ENCODE measurements around the gene ANKRD26.
"Not testable (repeated sequence)": the region's sequence is repeated elsewhere in the genome, so short reads cannot be mapped to it uniquely, and the experiment has no call there.

The ANKRD26 gene

DNA sequence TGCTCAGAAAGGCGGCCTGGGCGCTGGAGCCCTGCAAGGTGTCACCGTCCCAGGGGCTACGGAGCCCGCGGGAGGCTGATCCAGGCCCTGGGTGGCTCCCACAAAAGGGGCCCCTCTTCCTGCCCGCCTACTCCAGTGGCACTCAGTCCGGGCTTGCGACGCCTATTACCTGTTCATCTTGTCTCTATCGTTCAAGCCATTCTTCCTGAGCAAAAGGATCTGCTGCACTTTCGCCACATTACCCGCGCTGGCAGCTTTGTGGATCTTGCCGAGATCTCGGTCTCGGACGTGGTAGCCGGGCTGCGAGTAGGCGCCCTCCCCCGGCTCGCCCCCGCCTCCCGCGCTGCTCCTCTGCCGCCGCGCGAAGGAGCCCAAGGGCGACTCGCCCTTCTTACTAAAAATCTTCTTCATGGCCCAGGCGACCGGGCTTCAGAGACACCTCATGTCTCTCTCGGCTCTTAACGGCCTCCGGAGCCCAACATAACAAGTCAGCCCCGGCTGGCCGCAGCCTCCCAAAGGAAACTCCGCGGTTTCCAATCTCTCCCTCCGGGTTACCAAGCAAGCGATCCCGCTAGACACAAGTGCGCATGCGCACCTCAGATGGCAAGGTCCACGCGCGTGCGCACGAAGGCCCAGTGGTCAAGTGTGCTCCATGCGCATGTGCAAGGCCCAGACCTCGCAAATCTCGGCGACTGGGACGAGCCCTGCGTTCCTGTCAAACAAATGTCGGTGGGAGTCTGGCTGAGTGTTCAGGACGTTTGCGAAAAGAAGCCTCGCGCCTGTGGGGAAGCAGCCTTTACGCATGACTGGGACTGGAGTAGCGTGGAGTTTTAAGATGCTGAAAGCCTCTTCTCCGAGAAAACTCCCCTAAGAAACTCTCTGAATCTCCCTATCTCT lies at the start of gene ANKRD26:
TSS of gene ANKRD26 (minus strand) at position 579 of the 897 bp plus-strand sequence. CDS start at position 411, 168 bp downstream.
- DNase-seq, result peak; percentile 90

DNA sequence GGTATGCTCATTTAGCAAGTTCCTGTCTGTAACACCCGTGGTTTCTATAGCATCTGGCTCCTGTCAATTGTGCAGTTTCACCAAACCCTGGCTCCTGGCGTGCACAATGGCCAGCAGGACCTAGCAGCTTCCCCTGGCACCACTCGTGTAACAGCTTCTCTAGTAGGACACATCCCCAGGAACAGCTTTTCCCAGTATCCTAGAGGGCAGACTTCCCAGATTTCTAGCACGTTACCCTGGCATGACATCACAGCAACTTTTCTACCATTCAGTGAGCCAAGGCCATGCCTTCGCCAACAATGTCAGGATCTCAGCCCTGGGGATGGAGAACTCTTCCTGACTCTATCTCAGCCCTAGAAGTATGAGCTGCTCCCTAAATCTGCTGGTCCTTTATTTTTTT lies 47.4 kb upstream of the ANKRD26 start:
- DNase-seq, result no peak

DNA sequence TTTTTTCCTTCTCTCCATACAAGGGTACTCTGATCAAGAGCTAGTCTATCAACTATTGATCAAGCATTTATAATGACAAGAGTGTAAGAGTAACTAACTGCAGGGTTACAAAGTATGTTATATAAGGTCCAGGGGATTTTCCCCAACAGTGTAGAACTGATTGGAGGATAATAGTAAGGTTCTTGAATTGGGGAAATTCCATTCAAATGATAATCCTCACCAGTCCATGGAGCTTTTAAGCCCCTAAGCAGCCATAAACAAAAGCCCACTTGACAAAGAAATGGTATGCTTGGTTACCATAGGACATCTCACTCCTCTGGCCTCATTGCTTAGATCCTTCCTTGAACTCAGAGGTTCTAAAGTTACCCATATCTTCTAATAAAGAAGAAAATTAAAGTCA lies 45.6 kb upstream of the ANKRD26 start:
- DNase-seq, result no peak

GRCh38 chr10:27143686-27144085 lies 43.4 kb upstream of the ANKRD26 start:
- no peak for DNase-seq

DNA sequence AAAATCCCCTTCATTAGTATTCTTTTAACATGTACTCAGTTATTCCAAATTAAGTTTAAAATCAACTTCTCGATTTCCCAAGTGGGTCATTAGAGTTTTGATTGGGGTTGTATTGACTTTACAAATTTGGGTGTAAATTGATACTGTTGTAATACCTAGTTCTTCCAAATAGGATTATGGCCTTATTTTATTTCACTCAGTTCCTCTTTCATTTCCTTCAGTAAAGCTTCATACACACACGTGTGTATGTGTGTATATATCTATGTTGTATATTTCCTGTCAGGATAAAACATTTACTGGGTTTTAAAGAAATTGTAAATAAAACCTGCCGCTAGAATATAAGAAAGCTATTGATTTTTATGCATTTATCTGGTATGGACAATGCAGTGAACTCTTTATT lies 38.0 kb upstream of the ANKRD26 start:
- no peak for DNase-seq

DNA sequence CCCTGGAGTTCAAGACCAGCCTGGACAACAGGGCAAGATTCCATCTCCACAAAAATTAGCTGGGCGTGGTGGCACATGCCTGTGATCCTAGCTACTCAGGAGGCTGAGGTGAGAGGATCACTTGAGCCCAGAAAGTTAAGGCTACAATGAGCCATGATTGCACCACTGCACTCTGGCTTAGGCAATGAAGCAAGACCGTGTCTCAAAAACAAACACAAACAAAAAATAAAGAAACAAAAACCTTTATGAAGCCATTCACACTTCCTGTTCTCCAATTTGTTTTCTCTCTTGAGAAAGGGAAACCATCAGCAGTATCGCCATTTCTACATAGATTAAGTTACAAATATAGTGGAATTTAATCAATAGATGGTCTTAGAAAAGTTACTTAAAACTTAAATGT lies 34.1 kb upstream of the ANKRD26 start:
- no peak for DNase-seq

DNA sequence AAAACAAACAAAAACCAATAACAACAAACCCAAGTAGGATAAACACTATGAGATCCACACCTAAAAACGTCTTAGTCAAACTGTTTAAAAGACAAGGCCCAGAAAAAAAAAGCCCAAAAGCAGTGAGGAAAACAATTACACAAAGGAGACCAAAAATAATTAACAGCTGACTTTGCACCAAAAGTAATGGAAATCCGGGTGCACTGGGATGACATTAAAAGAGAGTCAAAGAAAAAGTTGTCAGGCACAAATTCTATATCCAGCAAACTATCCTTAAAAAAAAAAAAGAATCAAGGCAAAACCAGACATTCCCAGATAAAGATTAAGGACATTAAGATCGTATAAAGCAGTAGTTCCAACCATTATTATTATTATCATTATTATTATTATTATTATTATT lies 7.9 kb upstream of the ANKRD26 start:
- DNase-seq, result no peak

- no peak for DNase-seq
Observed at GRCh38 chr10:27104919-27105318, 4.6 kb upstream of the ANKRD26 start.

DNA sequence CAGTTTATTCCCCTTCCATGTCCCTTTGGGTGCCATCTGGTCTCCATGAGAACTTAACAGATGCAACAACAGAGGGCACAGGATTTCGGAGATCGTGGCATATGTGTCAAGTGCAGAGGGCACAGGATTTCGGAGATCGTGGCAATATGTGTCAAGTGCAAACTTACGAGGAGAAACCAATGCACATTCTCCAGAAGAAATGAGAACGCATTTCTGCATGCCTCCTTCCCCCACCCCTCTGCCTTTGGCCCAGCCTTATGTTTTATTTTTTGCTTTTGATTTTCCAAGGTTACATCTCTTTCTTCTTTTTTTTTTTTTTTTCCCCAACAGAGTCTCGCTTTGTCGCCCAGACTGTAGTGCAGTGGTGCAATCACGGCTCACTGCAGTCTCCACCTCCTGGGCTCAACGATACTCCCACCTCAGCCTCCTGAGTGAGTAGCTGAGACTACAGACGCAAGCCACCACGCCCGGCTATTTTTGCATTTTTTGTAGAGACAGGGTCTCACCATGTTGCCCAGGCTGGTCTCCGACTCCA lies 586 bp upstream of the ANKRD26 start:
- peak; percentile 10 for DNase-seq

- no peak for DNase-seq
Observed at GRCh38 chr10:27099448-27099847, 846 bp downstream of the ANKRD26 start.

DNA sequence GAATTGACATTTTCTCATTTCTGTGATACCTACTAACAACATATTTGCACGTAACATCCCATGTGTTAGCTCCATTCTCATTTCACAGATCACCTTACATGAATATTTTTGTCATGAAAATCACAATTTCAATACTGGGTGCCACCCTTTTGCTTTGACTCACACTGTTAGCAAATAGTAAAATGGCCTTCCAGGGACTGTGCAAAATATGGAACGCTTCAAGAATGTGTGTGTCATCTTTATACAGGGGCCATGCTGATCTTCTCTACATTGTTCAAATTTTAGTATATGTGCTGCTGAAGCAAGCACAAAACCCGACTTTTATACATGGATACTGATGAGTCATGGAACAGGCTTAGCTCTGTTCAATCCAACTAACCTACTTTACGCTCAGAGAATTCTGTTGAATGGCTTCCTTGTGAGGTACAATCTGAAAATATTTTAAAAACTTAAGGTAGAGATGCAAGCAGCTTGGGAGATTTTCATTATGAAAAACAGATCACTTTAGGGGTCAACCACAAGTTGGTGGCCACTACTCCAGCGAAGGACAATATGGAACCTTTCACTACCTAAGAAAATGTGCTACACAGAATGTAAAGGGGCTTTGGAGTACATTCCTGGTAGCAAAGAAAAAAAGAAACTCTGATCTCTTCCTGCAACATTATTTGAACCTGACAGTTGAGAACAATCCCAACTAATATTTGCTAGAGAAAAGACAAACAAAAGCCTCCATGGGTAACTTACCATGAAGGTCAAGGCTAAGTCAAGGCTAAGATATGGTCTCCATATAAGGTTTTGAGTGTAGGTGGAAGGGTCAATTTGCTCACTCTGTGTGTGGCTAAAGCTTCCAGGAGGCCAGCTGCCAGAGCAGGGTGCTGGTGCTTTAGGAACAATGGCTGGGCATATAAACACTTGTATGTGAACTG lies 11.9 kb downstream of the ANKRD26 start:
- DNase-seq, result no peak

DNA sequence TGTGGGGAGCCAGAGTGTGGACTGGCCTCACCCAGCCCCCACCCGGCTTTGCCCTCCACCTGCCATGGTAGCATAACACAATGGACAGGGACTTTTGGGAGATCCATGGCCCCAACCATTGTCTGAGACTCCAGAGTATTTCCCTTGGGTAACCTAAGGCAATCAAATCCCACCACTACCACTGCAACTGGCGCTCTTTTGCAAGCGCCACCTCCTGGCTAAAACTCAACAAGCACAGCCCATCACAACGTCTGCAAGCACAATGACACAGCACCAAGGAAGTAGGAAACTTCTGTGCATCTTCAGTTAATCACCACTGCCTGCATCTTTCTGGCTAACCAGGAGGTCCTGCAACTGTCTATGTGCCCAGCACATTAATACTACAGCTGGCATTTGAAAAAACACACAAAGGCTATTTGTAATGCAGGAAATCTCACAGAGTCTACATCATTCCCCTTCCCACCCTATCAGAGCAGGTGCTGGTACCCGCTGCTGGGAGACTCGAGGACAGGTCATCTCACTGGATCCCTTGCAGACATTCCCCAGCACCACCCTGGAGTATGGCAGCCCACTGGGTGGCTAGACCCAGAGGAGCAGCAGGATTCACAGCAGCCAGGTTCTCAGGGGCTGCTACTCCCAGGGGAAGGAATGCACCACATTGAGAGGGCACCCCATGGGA lies 27.7 kb downstream of the ANKRD26 start:
- no peak for DNase-seq

DNA sequence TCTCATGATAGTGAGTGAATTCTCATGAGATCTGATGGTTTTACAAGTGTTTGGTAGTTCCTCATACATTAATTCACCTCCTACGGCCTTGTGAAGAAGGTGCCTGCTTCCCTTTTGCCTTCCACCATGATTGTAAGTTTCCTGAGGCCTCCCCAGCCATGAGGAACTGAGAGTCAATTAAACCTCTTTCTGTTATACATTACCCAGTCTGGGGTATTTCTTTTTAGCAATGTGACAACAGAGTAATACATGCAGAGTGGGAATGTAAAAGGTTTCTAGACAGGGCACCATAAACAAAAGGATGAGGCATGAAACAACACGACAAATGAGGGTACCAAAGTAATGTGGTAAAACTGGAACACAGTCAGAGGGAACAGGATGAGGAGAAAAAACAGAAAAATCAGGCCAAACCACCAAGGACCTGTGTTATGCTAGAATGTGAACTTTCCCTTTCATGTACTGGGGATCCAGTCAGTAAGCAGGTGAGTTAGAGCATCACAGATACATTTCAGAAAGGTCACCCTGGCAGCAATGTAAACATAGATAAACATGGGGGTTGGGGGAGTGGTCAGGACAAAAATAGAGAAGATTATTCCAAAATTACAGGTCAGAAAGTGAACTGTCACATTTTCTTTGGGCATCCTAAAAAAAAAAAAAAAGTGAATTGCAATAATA lies 31.9 kb downstream of the ANKRD26 start:
- DNase-seq, result no peak

- no peak for DNase-seq
Observed at GRCh38 chr10:27065084-27065483, 35.2 kb downstream of the ANKRD26 start.

DNA sequence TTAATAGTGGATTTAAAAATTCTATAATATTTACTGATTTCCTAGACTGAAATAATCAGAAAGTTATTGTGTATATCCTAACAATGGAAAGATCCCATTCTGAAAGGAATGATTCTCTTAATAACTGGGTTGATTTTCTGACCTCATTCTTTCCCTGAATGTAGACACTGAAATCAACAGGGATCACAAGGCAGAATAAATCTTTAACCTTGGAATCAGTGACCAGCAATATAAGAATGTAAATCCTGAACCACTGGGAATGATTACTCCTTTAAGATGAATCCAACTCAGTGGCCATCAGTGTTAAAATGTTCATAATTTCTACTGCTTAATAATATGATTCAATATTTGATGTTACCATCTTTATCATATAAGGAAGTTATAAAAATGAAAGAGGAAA lies 47.6 kb downstream of the ANKRD26 start:
- DNase-seq, result no peak

GRCh38 chr10:27045247-27045646 lies 55.0 kb downstream of the ANKRD26 start:
- not testable (repeated sequence) for DNase-seq

DNA sequence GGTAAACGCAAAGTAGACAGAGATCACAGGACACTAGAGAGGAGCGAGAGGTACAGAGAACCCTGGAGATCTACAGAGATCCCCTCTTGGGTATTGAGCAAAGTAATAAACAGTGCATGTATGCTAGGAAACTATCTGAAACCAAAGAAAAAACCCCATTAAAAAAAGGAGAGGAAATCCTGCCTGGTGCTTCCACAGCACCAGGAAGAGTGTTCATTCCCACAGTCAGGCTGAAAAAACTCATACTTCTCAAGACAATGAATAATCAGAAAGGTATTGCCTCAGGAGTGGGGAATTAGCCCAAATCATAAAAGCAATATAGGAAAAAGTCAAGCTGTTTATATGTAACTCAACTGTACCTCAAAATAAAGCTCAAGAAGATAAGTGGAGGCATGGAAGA lies 59.1 kb downstream of the ANKRD26 start:
- DNase-seq, result no peak

GRCh38 chr10:27038168-27038567 lies 62.1 kb downstream of the ANKRD26 start:
- DNase-seq, result no peak

GRCh38 chr10:27035163-27035562 lies 65.1 kb downstream of the ANKRD26 start:
- DNase-seq, result no peak

DNA sequence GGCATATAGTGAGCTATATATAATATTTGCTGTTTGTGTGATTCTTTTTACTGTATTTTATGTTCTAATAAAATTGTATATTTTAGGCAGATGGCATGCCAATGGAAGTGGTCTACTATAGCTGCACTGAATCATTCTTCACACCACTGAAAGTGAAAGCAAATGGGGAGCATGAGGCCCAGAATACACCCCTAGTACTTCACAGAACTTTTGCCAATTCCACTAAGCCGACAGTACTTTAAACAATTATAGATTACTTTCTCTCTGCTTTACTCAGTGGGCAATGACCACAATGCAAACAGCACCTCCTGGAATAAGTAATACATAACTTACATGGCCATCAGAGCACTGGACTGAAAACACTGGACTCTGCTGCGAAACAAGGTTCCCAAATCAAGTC lies 70.2 kb downstream of the ANKRD26 start:
- DNase-seq, result no peak

- no peak for DNase-seq
Observed at GRCh38 chr10:27022048-27022447, 78.2 kb downstream of the ANKRD26 start.

GRCh38 chr10:27020243-27020642 lies 80.1 kb downstream of the ANKRD26 start:
- DNase-seq, result no peak
